Keratinocyte (primary cell): ENCODE data around the gene PREP. TPM values are rescaled to one million over a fixed set of nuclear protein-coding genes. Genes with fewer than 3 reads are reported as not detected.

ENCODE experiments used
- DNase-seq: peaks from one replicate; pipeline ENCODE4 v3.0.0-alpha.2; 2011; ENCODE audit warnings: low read depth, missing footprints, low spot score
- FAIRE-seq: peaks from 2 replicates; lab custom pipeline; 2011; peaks lifted over from hg19 to GRCh38; lab: Jason Lieb, UNC
- H2AFZ ChIP-seq: 2 replicates; pipeline ENCODE4 v1.6.0; 2012; ENCODE audit warnings: low read length, control low read depth, inconsistent platforms; ENCODE audit not compliant: control insufficient read depth
- H3K27ac ChIP-seq: 2 replicates; pipeline ENCODE4 v1.5.1; 2011; ENCODE audit warnings: low read length; ENCODE audit not compliant: control insufficient read depth, insufficient read depth
- H3K27me3 ChIP-seq: 3 replicates; pipeline ENCODE4 v1.6.0; 2011; ENCODE audit warnings: low read length; ENCODE audit not compliant: control insufficient read depth, insufficient read depth; ENCODE audit errors: extremely low read depth
- H3K36me3 ChIP-seq, 2 experiments: 2 replicates in 1 of 2; 3 replicates in 1 of 2; pipeline ENCODE4 v1.5.1; 2011; ENCODE audit warnings: low read length in 2 of 2, mild to moderate bottlenecking in 1 of 2; ENCODE audit not compliant: control insufficient read depth in 2 of 2, insufficient read depth in 2 of 2; ENCODE audit errors: extremely low read depth in 1 of 2
- H3K4me1 ChIP-seq: 3 replicates; pipeline ENCODE4 v1.5.1; 2011; ENCODE audit warnings: low read length; ENCODE audit not compliant: control insufficient read depth, insufficient read depth; ENCODE audit errors: extremely low read depth
- H3K4me2 ChIP-seq: 3 replicates; pipeline ENCODE4 v1.6.0; 2011; ENCODE audit warnings: low read depth, low read length; ENCODE audit not compliant: control insufficient read depth, insufficient read depth; ENCODE audit errors: extremely low read depth
- H3K4me3 ChIP-seq, 3 experiments: fragments of 200-600 bp in 1 of 3; sonication (generic) in 1 of 3; 2 replicates in 2 of 3; 3 replicates in 1 of 3; pipeline ENCODE4 v1.5.1; 2011 to 2016; ENCODE audit warnings: low read length in 3 of 3, mild to moderate bottlenecking in 3 of 3, control low read depth in 2 of 3, inconsistent platforms in 1 of 3, low read depth in 1 of 3, mixed read lengths in 1 of 3, mixed run types in 1 of 3, moderate library complexity in 1 of 3; ENCODE audit not compliant: control insufficient read depth in 2 of 3, insufficient read depth in 2 of 3; ENCODE audit errors: extremely low read depth in 1 of 3
- H3K79me2 ChIP-seq: 2 replicates; pipeline ENCODE4 v1.6.0; 2012; ENCODE audit warnings: low read length; ENCODE audit not compliant: control insufficient read depth, insufficient read depth
- H3K9ac ChIP-seq: 3 replicates; pipeline ENCODE4 v1.6.0; 2011; ENCODE audit warnings: low read length; ENCODE audit not compliant: control insufficient read depth, insufficient read depth; ENCODE audit errors: extremely low read depth
- H3K9me1 ChIP-seq: 3 replicates; pipeline ENCODE4 v1.6.0; 2011; ENCODE audit warnings: low read length; ENCODE audit not compliant: control insufficient read depth, insufficient read depth; ENCODE audit errors: extremely low read depth
- H3K9me3 ChIP-seq: 2 replicates; pipeline ENCODE4 v1.5.1; 2012; ENCODE audit warnings: low read depth, low read length; ENCODE audit not compliant: control insufficient read depth
- H4K20me1 ChIP-seq: 3 replicates; pipeline ENCODE4 v1.6.0; 2011; ENCODE audit warnings: low read length; ENCODE audit not compliant: control insufficient read depth, insufficient read depth; ENCODE audit errors: extremely low read depth
- EZH2 ChIP-seq: IDR thresholded peaks from one replicate; pipeline ENCODE4 v1.6.1; 2012; ENCODE audit warnings: inconsistent platforms, mild to moderate bottlenecking, low read length, moderate library complexity
- dilution Hi-C: fragments of 300-500 bp; cut with MboI; formaldehyde crosslinking; loops from one replicate; pipeline ENCODE4 v1.7.0; 2020; ENCODE audit warnings: low sequenced_read_pairs; ENCODE audit not compliant: extremely low pct_ligation_motif_present
- polyA plus RNA-seq, 5 experiments: library from polyadenylated mRNA; depleted of rRNA in 3 of 5; stranded (reverse) in 3 of 5; stranded (forward) in 1 of 5; unstranded in 1 of 5; fragments of >200 nt; gene quantifications; 1 replicate in 1 of 5; 2 replicates in 3 of 5; 3 replicates in 1 of 5; pipeline versions ENCODE4 v1.2.1 to v1.2.3, GENCODE V29; 2011 to 2012; ENCODE audit warnings: missing spikeins in 2 of 5, low read depth in 1 of 5, low replicate concordance in 1 of 5
- TF ChIP-seq, protein P1 (sequence below), 3 experiments: IDR thresholded peaks in 1 of 3; conservative IDR thresholded peaks in 1 of 3; optimal IDR thresholded peaks in 1 of 3; 2 replicates in 2 of 3; 3 replicates in 1 of 3; pipeline versions ENCODE3 to v1.5.1; 2011; ENCODE audit warnings: low read length in 3 of 3, mild to moderate bottlenecking in 3 of 3, moderate library complexity in 2 of 3, control low read depth in 1 of 3, inconsistent platforms in 1 of 3; ENCODE audit not compliant: insufficient read depth in 2 of 3; ENCODE audit errors: extremely low read depth in 1 of 3

Gene PREP
- polyA plus RNA-seq, 1 donor (not counting 4 experiments of a cell fraction or from before 2014, with no cell fraction given): 48.3 TPM

GRCh38 chr6:105372142-105372848 lies 30.6 kb downstream of the PREP start:
- H3K27ac ChIP-seq: peak overlapping the region; percentile 77
- H2AFZ ChIP-seq: peak overlapping the region; percentile 31
- no peaks in the 10 kb centered on the region for H3K9me3 ChIP-seq
- no peak for TF ChIP-seq EZH2
- TF ChIP-seq, protein P1, sequence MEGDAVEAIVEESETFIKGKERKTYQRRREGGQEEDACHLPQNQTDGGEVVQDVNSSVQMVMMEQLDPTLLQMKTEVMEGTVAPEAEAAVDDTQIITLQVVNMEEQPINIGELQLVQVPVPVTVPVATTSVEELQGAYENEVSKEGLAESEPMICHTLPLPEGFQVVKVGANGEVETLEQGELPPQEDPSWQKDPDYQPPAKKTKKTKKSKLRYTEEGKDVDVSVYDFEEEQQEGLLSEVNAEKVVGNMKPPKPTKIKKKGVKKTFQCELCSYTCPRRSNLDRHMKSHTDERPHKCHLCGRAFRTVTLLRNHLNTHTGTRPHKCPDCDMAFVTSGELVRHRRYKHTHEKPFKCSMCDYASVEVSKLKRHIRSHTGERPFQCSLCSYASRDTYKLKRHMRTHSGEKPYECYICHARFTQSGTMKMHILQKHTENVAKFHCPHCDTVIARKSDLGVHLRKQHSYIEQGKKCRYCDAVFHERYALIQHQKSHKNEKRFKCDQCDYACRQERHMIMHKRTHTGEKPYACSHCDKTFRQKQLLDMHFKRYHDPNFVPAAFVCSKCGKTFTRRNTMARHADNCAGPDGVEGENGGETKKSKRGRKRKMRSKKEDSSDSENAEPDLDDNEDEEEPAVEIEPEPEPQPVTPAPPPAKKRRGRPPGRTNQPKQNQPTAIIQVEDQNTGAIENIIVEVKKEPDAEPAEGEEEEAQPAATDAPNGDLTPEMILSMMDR (optimal IDR thresholded peaks at IDR 0.05 in 1 of 3, IDR thresholded peaks at IDR 0.05 in 1 of 3, conservative IDR thresholded peaks at IDR 0.05 in 1 of 3; ENCODE audit: extremely low read depth in 1 of 3, insufficient read depth in 2 of 3, low read length in 3 of 3): no peak
- FAIRE-seq (peak; percentile 87), DNase-seq (no peak)
- peak overlapping the region; percentile 55 for H3K4me2 ChIP-seq
- no peaks in the 10 kb centered on the region for H3K27me3 ChIP-seq
- peak overlapping the region in 1 of 3 experiments; percentile 2 for H3K4me3 ChIP-seq
- H3K9ac ChIP-seq: peak overlapping the region; percentile 40
- H3K36me3 ChIP-seq: peaks cover 2 to 16% of the 10 kb centered on the region in 2 experiments
- no peaks in the 10 kb centered on the region for H3K9me1 ChIP-seq
- H4K20me1 ChIP-seq: no peaks in the 10 kb centered on the region
- H3K79me2 ChIP-seq: peaks cover 7% of the 10 kb centered on the region
- dilution Hi-C loops: no loop called here
- H3K4me1 ChIP-seq: peaks cover 29% of the 10 kb centered on the region

DNA sequence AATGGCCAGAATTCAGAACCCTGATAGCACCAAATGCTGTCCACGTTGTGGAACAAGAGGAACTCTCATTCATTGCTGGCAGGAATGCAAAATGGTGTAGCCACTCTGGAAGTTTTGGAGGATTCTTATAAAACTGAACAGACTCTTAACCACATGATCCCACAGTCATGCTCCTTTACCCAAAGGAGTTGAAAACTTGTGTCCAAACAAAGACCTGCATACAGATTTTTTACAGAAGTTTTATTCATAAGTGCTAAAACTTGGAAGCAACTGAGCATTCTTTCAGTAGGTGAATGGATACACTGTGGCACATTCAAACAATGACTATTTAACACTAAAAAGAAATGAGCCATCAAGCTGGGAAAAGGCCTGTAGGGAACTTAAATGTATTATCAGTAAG lies 32.5 kb downstream of the PREP start:
- Histone ChIP-seq H2AFZ (no peak overlapping the region), H3K4me2 (no peak overlapping the region), H3K9ac (no peak overlapping the region), H3K27me3 (no peaks in the 10 kb centered on the region), H3K9me1 (no peaks in the 10 kb centered on the region), H3K36me3 (peaks cover 5 to 21% of the 10 kb centered on the region in 2 experiments), H3K27ac (no peak overlapping the region), H3K4me3 (no peak overlapping the region), H3K9me3 (no peaks in the 10 kb centered on the region), H4K20me1 (no peaks in the 10 kb centered on the region), H3K4me1 (peaks cover 31% of the 10 kb centered on the region), H3K79me2 (peaks cover 7% of the 10 kb centered on the region)
- dilution Hi-C loops: no loop called here
- TF ChIP-seq, protein P1 (optimal IDR thresholded peaks at IDR 0.05 in 1 of 3, IDR thresholded peaks at IDR 0.05 in 1 of 3, conservative IDR thresholded peaks at IDR 0.05 in 1 of 3; ENCODE audit: extremely low read depth in 1 of 3, insufficient read depth in 2 of 3, low read length in 3 of 3): no peak
- TF ChIP-seq EZH2: no peak
- no peak for FAIRE-seq
- DNase-seq: no peak
